CD4-positive, alpha-beta memory T cell (primary cell): Measurements from ENCODE around the gene SIGLEC11. TPM values are rescaled to one million over a fixed set of nuclear protein-coding genes. Genes with fewer than 3 reads are reported as not detected.

Source experiments
- CTCF ChIA-PET: fragments of 350-600 bp; sonication (Branson Sonifier 250); formaldehyde crosslinking; loops from one replicate; lab custom pipeline; 2021; ENCODE audit warnings: inconsistent platforms; ENCODE audit not compliant: partially characterized antibody; lab: Charles Lee
- POLR2A ChIA-PET: fragments of 350-600 bp; sonication (Branson Sonifier 250); formaldehyde crosslinking; loops from one replicate; lab custom pipeline; 2021; ENCODE audit not compliant: partially characterized antibody; lab: Charles Lee
- DNase-seq, 5 donors: peaks; one replicate each; pipeline versions ENCODE4 v3.0.0 to v3.0.0-alpha.2; 2020 to 2022; ENCODE audit warnings: mixed read lengths in 1 of 5
- H3K27ac ChIP-seq: one replicate; pipeline ENCODE4 v1.7.0; 2013; ENCODE audit warnings: low read depth, low read length
- H3K27me3 ChIP-seq: 2 replicates; pipeline ENCODE4 v1.7.0; 2013; ENCODE audit warnings: mild to moderate bottlenecking, low read length, moderate library complexity; ENCODE audit not compliant: insufficient read depth
- H3K36me3 ChIP-seq: 2 replicates; pipeline ENCODE4 v1.7.0; 2013; ENCODE audit warnings: mild to moderate bottlenecking, low read length, moderate library complexity; ENCODE audit not compliant: insufficient read depth
- H3K4me1 ChIP-seq: 2 replicates; pipeline ENCODE4 v1.7.0; 2013; ENCODE audit warnings: mild to moderate bottlenecking, low read length, moderate library complexity; ENCODE audit not compliant: insufficient read depth
- H3K4me3 ChIP-seq, 2 donors: one replicate each; pipeline ENCODE4 v1.7.0; 2013; ENCODE audit warnings: low read length in 2 of 2, mild to moderate bottlenecking in 1 of 2
- H3K9me3 ChIP-seq, 2 donors: one replicate each; pipeline ENCODE4 v1.7.0; 2013; ENCODE audit warnings: low read length in 2 of 2, control low read depth in 1 of 2; ENCODE audit not compliant: control insufficient read depth in 1 of 2
- H3K27ac Mint-ChIP-seq, 7 donors: one replicate each; pipeline ENCODE4 v1.8.0; 2020 to 2021; ENCODE audit warnings: mixed read lengths in 7 of 7, mild to moderate bottlenecking in 6 of 7, inconsistent platforms in 3 of 7, moderate library complexity in 3 of 7
- H3K27me3 Mint-ChIP-seq, 2 donors: one replicate each; pipeline ENCODE4 v1.8.0; 2020 to 2021; ENCODE audit warnings: mixed read lengths in 2 of 2
- H3K36me3 Mint-ChIP-seq, 2 donors: one replicate each; pipeline ENCODE4 v1.8.0; 2020 to 2021; ENCODE audit warnings: mixed read lengths in 2 of 2, inconsistent platforms in 1 of 2, mild to moderate bottlenecking in 1 of 2
- H3K4me1 Mint-ChIP-seq, 4 donors: one replicate each; pipeline ENCODE4 v1.8.0; 2020 to 2021; ENCODE audit warnings: mixed read lengths in 4 of 4, mild to moderate bottlenecking in 1 of 4
- H3K4me3 Mint-ChIP-seq, 8 donors: one replicate each; pipeline ENCODE4 v1.8.0; 2020 to 2021; ENCODE audit warnings: mixed read lengths in 8 of 8, mild to moderate bottlenecking in 7 of 8, moderate library complexity in 6 of 8, inconsistent platforms in 3 of 8
- H3K9me3 Mint-ChIP-seq, 8 donors: one replicate each; pipeline ENCODE4 v1.8.0; 2020 to 2021; ENCODE audit warnings: mixed read lengths in 8 of 8, mild to moderate bottlenecking in 5 of 8, inconsistent platforms in 3 of 8, moderate library complexity in 1 of 8
- intact Hi-C: fragments of 100-400 bp; cut with micrococcal nuclease; formaldehyde crosslinking; loops from one replicate; pipeline ENCODE4 v1.15.1; 2023
- polyA plus RNA-seq, 2 donors: library from polyadenylated mRNA; unstranded; fragments of 300-500 nt; fragmentation: Illumina TruSeq; gene quantifications; one replicate each; pipeline ENCODE4 v1.2.3, GENCODE V29; 2021
- total RNA-seq, 2 experiments: library from RNA; stranded (reverse); gene quantifications; one replicate each; pipeline ENCODE4 v1.2.3, GENCODE V29; 2021

SIGLEC11 gene
- total and polyA plus RNA-seq, 4 experiments from 2014 or later, result not detected

DNA sequence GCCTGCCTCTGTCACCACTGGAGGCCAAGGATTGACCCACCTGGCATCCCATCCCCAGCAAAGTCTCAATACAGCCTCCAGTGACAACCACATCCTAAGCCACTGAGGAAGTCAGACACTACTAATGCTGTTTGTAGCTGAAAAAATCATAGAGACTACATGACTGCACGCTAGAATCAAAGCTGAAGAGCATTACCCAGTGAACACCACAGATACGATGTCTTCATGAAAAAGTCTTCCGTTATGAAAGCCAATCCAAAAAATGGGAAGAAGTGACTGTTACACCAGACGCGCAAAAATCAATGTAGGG, 20.5 kb downstream of the SIGLEC11 start:
- no peaks in the 10 kb centered on the region for H3K36me3 ChIP-seq
- Mint-ChIP-seq H3K4me1 (peaks cover 0 to 8% (median 4%) of the 10 kb centered on the region in 4 donors), H3K27ac (no peak overlapping the region), H3K27me3 (peaks cover 10 to 15% of the 10 kb centered on the region in 2 donors), H3K9me3 (no peaks in the 10 kb centered on the region), H3K36me3 (no peaks in the 10 kb centered on the region), H3K4me3 (no peak overlapping the region)
- no peaks in the 10 kb centered on the region for H3K27me3 ChIP-seq
- ChIA-PET CTCF (no interaction called here), POLR2A (no interaction called here)
- H3K27ac ChIP-seq, result no peak overlapping the region
- no peaks in the 10 kb centered on the region for H3K9me3 ChIP-seq
- no peak overlapping the region for H3K4me3 ChIP-seq
- no peak for DNase-seq
- intact Hi-C loops, result no loop called here
- H3K4me1 ChIP-seq, result peaks cover 7% of the 10 kb centered on the region

DNA sequence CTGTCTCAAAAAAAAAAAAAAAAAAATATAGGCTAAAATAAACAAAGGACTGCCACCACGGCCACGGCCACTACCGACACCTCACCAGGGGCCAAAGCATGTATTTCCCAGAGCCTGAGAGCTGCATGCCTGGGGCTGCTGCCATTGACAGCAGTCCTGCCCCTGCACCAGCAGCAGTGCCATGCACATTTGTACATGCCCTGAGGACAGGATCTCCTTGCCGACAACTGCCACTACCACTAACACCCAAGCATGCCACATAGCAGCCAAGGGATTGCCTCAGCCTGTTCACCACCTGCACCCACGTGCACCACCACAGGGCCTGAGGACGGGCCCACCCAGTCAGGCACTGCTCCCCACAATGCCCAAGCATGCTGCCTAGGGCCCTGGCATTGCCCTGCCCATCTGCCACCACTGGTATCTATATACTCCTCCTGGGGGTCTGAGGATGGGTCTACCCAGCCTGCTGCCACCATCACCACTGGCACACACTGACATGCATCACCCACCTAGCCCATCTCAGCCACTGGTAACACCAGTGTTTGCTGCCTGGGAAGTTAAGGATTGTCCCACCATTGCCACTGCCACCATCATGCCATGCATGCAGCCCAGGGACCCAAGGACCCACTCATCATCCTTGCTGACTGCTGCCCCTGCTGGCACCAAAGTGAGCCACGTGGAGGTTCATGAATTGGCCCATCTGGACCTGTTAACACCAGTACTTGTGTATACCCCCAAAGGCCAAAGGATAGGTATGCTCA, 21.1 kb downstream of the SIGLEC11 start:
- CTCF ChIA-PET, result interaction anchor here (0.7 to 5.1 kb wide), 4 partner anchors 11 to 1309 kb away, joined by 3 to 37 read pairs (median 9); partner anchors contain the start of genes ATF5 and NUP62
- no peak for DNase-seq
- peak overlapping the region in 1 of 7 donors; percentile 60 for H3K27ac Mint-ChIP-seq
- POLR2A ChIA-PET, result interaction anchor here (0.6 kb wide), 1 partner anchor 564 kb away, joined by 3 read pairs; no protein-coding TSS in a partner anchor
- no peak overlapping the region for H3K4me3 Mint-ChIP-seq
- no peaks in the 10 kb centered on the region for H3K9me3 Mint-ChIP-seq
- H3K27me3 Mint-ChIP-seq, result peaks cover 7 to 12% of the 10 kb centered on the region in 2 donors
- peaks cover 0 to 8% (median 4%) of the 10 kb centered on the region in 4 donors for H3K4me1 Mint-ChIP-seq
- no peaks in the 10 kb centered on the region for H3K36me3 Mint-ChIP-seq
- Histone ChIP-seq H3K9me3 (no peaks in the 10 kb centered on the region), H3K27me3 (no peaks in the 10 kb centered on the region), H3K4me3 (no peak overlapping the region), H3K4me1 (peaks cover 7% of the 10 kb centered on the region), H3K36me3 (no peaks in the 10 kb centered on the region), H3K27ac (no peak overlapping the region)
- intact Hi-C loops, result no loop called here

DNA sequence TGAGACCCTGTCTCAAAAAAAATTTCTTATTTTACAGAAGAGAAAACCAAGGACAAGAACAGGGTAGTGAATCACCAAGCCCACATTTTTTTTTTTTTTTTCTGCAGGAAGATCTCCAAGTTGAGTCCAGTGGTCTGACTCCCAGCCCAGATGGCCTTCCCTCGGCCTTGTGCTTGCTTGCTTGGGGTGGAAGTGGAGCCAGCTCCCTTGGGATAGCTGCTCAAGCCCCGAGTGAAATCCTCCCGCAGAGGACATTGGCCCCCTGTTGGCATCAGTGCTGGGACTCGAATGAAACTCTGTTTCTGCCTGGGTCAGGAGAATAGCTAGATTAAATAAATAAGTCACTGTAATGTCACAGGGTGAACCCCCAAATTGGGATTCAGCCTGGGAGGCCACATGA, 22.3 kb downstream of the SIGLEC11 start:
- no peak for DNase-seq
- Mint-ChIP-seq H3K4me1 (peaks cover 2 to 10% (median 5%) of the 10 kb centered on the region in 4 donors), H3K36me3 (no peaks in the 10 kb centered on the region), H3K27me3 (peaks cover 3 to 10% of the 10 kb centered on the region in 2 donors), H3K9me3 (no peaks in the 10 kb centered on the region), H3K27ac (no peak overlapping the region), H3K4me3 (no peak overlapping the region)
- intact Hi-C loops, result no loop called here
- H3K9me3 ChIP-seq, result no peaks in the 10 kb centered on the region
- peaks cover 7% of the 10 kb centered on the region for H3K4me1 ChIP-seq
- H3K27me3 ChIP-seq, result no peaks in the 10 kb centered on the region
- ChIA-PET POLR2A (interaction anchor here (1.8 kb wide), 1 partner anchor 9 kb away, joined by 7 read pairs; the partner anchor contains the start of genes ATF5 and NUP62), CTCF (interaction anchor here (1.0 to 5.1 kb wide), 4 partner anchors 10 to 54 kb away, joined by 3 to 37 read pairs (median 9); partner anchors contain the start of genes ATF5 and NUP62)
- H3K27ac ChIP-seq, result no peak overlapping the region
- no peak overlapping the region for H3K4me3 ChIP-seq
- no peaks in the 10 kb centered on the region for H3K36me3 ChIP-seq

- POLR2A ChIA-PET, result interaction anchor here (1.8 kb wide), 1 partner anchor 8 kb away, joined by 7 read pairs; the partner anchor contains the start of genes ATF5 and NUP62
- Mint-ChIP-seq H3K27me3 (peaks cover 3% of the 10 kb centered on the region in 2 donors), H3K4me3 (peak overlapping the region in 2 of 8 donors; percentile 36 to 38), H3K9me3 (no peaks in the 10 kb centered on the region), H3K36me3 (no peaks in the 10 kb centered on the region), H3K27ac (no peak overlapping the region), H3K4me1 (peaks cover 9 to 18% (median 10%) of the 10 kb centered on the region in 4 donors)
- H3K27ac ChIP-seq, result no peak overlapping the region
- H3K4me1 ChIP-seq, result peaks cover 14% of the 10 kb centered on the region
- no peaks in the 10 kb centered on the region for H3K9me3 ChIP-seq
- CTCF ChIA-PET, result interaction anchor here (0.6 to 5.1 kb wide), 17 partner anchors 9 to 1082 kb away, joined by 3 to 37 read pairs (median 4); partner anchors contain the start of genes ATF5 and NUP62
- H3K36me3 ChIP-seq, result no peaks in the 10 kb centered on the region
- no peaks in the 10 kb centered on the region for H3K27me3 ChIP-seq
- no peak overlapping the region for H3K4me3 ChIP-seq
- intact Hi-C loops, result loop anchor here (1.0 to 2.0 kb wide), 2 partner anchors 41 to 45 kb away; partner anchors contain the start of gene IL4I1
- peak; percentile 59 to 75 (median 65) for DNase-seq
Observed at GRCh38 chr19:49937750-49938381, 23.1 kb downstream of the SIGLEC11 start.

DNA sequence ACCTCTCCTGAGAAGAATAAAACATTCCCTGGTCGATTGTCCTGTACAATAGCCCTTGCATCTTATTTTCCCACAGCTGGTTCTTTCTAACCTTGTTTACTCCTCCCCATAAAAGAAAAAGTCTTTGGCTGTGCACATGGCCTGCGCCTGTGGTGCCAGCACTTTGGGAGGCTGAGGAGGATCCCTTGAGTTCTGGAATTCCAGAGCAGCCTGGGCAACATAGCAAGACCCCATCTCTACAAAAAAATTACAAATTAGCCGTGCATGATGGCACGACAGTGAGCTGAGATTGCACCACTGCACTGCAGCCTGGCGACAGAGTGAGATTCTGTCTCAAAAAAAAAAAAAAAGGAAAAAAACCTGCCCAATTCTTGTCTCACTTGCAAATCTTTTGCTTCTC, 24.4 kb downstream of the SIGLEC11 start:
- H3K27ac Mint-ChIP-seq, result peak overlapping the region in 4 of 7 donors; percentile 10 to 79 (median 40)
- H3K4me3 ChIP-seq, result no peak overlapping the region
- no peak overlapping the region for H3K4me3 Mint-ChIP-seq
- no peaks in the 10 kb centered on the region for H3K36me3 ChIP-seq
- peaks cover 0 to 3% of the 10 kb centered on the region in 2 donors for H3K27me3 Mint-ChIP-seq
- no peaks in the 10 kb centered on the region for H3K27me3 ChIP-seq
- H3K9me3 Mint-ChIP-seq, result no peaks in the 10 kb centered on the region
- peaks cover 15 to 30% (median 20%) of the 10 kb centered on the region in 4 donors for H3K4me1 Mint-ChIP-seq
- intact Hi-C loops, result loop anchor here (2.0 kb wide), 1 partner anchor 40 kb away; the partner anchor contains the start of gene IL4I1
- DNase-seq, result no peak
- ChIA-PET POLR2A (no interaction called here), CTCF (interaction anchor here (1.3 to 5.1 kb wide), 2 partner anchors 49 to 61 kb away, joined by 4 to 37 read pairs; no protein-coding TSS in a partner anchor)
- no peak overlapping the region for H3K27ac ChIP-seq
- no peaks in the 10 kb centered on the region for H3K9me3 ChIP-seq
- H3K36me3 Mint-ChIP-seq, result peaks cover 2 to 6% of the 10 kb centered on the region in 2 donors
- peaks cover 22% of the 10 kb centered on the region for H3K4me1 ChIP-seq

GRCh38 chr19:49933643-49934042, 27.3 kb downstream of the SIGLEC11 start:
- Mint-ChIP-seq H3K27me3 (no peaks in the 10 kb centered on the region), H3K36me3 (peaks cover 8 to 9% of the 10 kb centered on the region in 2 donors), H3K9me3 (peaks cover 0 to 7% (median 0%) of the 10 kb centered on the region in 8 donors), H3K4me3 (peak overlapping the region in 5 of 8 donors; percentile 25 to 70 (median 57)), H3K27ac (peak overlapping the region in 5 of 7 donors; percentile 33 to 93 (median 58)), H3K4me1 (peaks cover 25 to 47% (median 39%) of the 10 kb centered on the region in 4 donors)
- no peaks in the 10 kb centered on the region for H3K9me3 ChIP-seq
- CTCF ChIA-PET, result interaction anchor here (0.5 kb wide), 1 partner anchor 1161 kb away, joined by 4 read pairs; no protein-coding TSS in a partner anchor
- H3K27me3 ChIP-seq, result no peaks in the 10 kb centered on the region
- no peaks in the 10 kb centered on the region for H3K36me3 ChIP-seq
- H3K4me3 ChIP-seq, result no peak overlapping the region
- POLR2A ChIA-PET, result interaction anchor here (1.5 kb wide), 1 partner anchor 57 kb away, joined by 8 read pairs; the partner anchor contains the start of genes AKT1S1 and TBC1D17
- no peak for DNase-seq
- peaks cover 35% of the 10 kb centered on the region for H3K4me1 ChIP-seq
- intact Hi-C loops, result loop anchor here (5.0 kb wide), 1 partner anchor 166 kb away; the partner anchor contains the start of gene AP2A1
- no peak overlapping the region for H3K27ac ChIP-seq
